Omental fat pad (tissue), 4 donors: ENCODE measurements around the gene C12orf76. TPM values are rescaled to one million over a fixed set of nuclear protein-coding genes. Genes with fewer than 3 reads are reported as not detected.

Experiments used
- ATAC-seq: fragments of 150-250 bp; one replicate; pipeline ENCODE4 v1.9.1; 2016; ENCODE audit warnings: mild to moderate bottlenecking, moderate library complexity; ENCODE audit not compliant: low FRiP score
- DNase-seq: peaks from one replicate; pipeline ENCODE4 v3.0.0-alpha.2; 2019; ENCODE audit warnings: low spot score
- small RNA-seq: library from RNA; depleted of rRNA; stranded (forward); fragments of <200 nt; gene quantifications from one replicate; pipeline ENCODE3, GENCODE V24; 2016
- total RNA-seq, 4 donors: library from RNA; depleted of rRNA; stranded (reverse); fragments of >200 nt; gene quantifications; one replicate each; pipeline ENCODE4 v1.1.0, GENCODE V29; 2016
- TF ChIP-seq, protein P1 (sequence below), 3 donors: fragments of 450-650 bp; IDR thresholded peaks; one replicate each; pipeline ENCODE4 v1.5.1; 2016 to 2017; ENCODE audit warnings: antibody characterized with exemption in 3 of 3, mild to moderate bottlenecking in 3 of 3, moderate library complexity in 2 of 3

C12orf76 gene
- total RNA-seq, 4 donors from 2014 or later = 7.4 to 17.0 (median 11.9) TPM

DNA sequence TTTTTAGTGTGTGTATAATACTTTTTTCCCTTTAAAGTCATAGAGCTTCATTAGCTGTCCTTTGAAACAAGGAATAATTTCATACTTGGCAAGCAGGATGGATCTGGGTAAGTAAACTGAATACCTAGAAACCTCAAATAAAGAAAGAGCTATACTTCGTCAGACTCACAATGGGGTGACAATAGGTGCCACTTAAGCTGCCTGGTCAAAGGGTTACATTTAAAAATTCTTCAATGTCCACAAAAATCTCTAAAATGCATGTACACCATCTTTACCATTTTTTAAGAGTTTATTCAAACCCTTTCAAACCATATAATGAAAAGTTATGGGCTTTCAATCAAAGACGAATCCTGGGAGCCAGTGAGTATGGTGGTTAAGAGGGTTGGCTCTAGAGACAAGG lies 55.2 kb downstream of the C12orf76 start:
- TF ChIP-seq, protein P1, sequence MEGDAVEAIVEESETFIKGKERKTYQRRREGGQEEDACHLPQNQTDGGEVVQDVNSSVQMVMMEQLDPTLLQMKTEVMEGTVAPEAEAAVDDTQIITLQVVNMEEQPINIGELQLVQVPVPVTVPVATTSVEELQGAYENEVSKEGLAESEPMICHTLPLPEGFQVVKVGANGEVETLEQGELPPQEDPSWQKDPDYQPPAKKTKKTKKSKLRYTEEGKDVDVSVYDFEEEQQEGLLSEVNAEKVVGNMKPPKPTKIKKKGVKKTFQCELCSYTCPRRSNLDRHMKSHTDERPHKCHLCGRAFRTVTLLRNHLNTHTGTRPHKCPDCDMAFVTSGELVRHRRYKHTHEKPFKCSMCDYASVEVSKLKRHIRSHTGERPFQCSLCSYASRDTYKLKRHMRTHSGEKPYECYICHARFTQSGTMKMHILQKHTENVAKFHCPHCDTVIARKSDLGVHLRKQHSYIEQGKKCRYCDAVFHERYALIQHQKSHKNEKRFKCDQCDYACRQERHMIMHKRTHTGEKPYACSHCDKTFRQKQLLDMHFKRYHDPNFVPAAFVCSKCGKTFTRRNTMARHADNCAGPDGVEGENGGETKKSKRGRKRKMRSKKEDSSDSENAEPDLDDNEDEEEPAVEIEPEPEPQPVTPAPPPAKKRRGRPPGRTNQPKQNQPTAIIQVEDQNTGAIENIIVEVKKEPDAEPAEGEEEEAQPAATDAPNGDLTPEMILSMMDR (IDR thresholded peaks at IDR 0.05) = no peak
- no peak for ATAC-seq
- DNase-seq = no peak

DNA sequence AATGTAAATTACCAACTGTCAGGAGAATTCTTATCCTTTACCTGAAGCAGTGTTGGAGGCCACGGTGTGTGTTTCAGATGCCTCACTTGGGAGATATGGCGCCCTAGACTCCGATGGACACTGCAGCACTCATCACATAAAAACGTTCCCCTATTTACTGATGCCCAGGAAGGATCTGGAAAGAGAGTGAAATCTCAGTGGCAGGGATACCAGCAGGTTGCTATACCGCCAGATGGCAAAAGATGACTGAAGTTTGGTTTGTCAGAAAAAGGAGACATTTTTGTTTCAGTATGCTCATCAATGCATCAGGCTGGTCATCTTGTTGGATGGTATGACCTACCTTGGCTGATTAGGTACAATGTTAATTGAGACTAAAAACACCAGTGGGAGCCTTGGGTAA lies 56.7 kb downstream of the C12orf76 start:
- ATAC-seq = no peak
- DNase-seq = no peak

More for the DNA sequence above, 56.7 kb downstream of the C12orf76 start:
- TF ChIP-seq, protein P1 (IDR thresholded peaks at IDR 0.05) = no peak

Small RNA genes within 50 kb of the gene (small RNA-seq; reads per million reads assigned to genes)
- gene AC007546.2 = not detected

Other genes with a start within 250 kb of the C12orf76 start
- gene TRPV4, start 215.1 kb downstream of the C12orf76 start, total RNA-seq = 1 to 10 TPM; 1.2 to 2.4 (median 1.6) TPM
- gene GLTP, start 168.0 kb downstream of the C12orf76 start, total RNA-seq = 10 to 100 TPM; 28.5 to 42.7 (median 36.5) TPM
- gene TCHP, start 148.2 kb downstream of the C12orf76 start, total RNA-seq = 10 to 100 TPM in 3 of 4 donors, 1 to 10 TPM in 1; 7.0 to 30.1 (median 12.1) TPM
- 10 to 100 TPM; 28.7 to 77.2 (median 47.0) TPM for gene GIT2, start 52.2 kb downstream of the C12orf76 start, total RNA-seq
- 10 to 100 TPM; 33.6 to 93.3 (median 43.2) TPM for gene ANKRD13A, start 49.1 kb downstream of the C12orf76 start, total RNA-seq
- gene IFT81, start 75.8 kb upstream of the C12orf76 start, total RNA-seq = 10 to 100 TPM in 1 of 4 donors, 1 to 10 TPM in 3; 4.0 to 14.8 (median 5.3) TPM
- 100 to 1,000 TPM; 116 to 238 (median 132) TPM for gene ATP2A2, start 232.7 kb upstream of the C12orf76 start, total RNA-seq